MM.1S (cell line): ENCODE data around the gene ASIC2.

Experiments used
- EZH2 ChIP-seq: fragments of 300-600 bp; sonication (generic); optimal IDR thresholded peaks from 2 replicates; pipeline ENCODE3; 2017; ENCODE audit warnings: low read depth, mild to moderate bottlenecking, antibody characterized with exemption, low read length, mixed read lengths
- EZH2phosphoT487 ChIP-seq: fragments of 300-600 bp; sonication (generic); IDR thresholded peaks from 2 replicates; pipeline ENCODE4 v1.6.1; 2018; ENCODE audit warnings: antibody characterized with exemption, low read length
- TF ChIP-seq, protein P1 (sequence below): fragments of 300-600 bp; sonication (generic); IDR thresholded peaks from 2 replicates; pipeline ENCODE4 v1.5.1; 2016; ENCODE audit warnings: antibody characterized with exemption, low read length, mixed read lengths

DNA sequence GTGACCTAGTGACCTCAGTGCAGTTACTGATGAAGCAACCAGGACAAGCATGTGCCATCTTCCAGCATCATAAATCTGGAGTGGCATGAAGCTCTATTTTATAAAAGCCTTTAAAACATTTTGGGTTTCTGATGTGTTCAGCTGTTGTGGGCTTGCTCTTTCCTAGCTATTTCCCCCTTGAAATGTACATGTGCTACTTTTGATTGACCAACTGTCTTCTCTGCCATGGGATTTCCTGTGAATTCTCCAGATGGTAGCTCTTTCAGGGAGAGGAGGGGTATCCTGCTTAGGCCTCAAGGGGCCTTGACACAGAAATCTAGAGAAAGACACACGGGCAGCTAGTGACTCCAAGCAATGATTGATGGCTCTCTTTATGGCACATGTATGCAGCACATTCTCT is 1.9 kb upstream of the ASIC2 start:
- TF ChIP-seq, protein P1, sequence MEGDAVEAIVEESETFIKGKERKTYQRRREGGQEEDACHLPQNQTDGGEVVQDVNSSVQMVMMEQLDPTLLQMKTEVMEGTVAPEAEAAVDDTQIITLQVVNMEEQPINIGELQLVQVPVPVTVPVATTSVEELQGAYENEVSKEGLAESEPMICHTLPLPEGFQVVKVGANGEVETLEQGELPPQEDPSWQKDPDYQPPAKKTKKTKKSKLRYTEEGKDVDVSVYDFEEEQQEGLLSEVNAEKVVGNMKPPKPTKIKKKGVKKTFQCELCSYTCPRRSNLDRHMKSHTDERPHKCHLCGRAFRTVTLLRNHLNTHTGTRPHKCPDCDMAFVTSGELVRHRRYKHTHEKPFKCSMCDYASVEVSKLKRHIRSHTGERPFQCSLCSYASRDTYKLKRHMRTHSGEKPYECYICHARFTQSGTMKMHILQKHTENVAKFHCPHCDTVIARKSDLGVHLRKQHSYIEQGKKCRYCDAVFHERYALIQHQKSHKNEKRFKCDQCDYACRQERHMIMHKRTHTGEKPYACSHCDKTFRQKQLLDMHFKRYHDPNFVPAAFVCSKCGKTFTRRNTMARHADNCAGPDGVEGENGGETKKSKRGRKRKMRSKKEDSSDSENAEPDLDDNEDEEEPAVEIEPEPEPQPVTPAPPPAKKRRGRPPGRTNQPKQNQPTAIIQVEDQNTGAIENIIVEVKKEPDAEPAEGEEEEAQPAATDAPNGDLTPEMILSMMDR, result no peak
- TF ChIP-seq EZH2 (no peak), EZH2phosphoT487 (no peak)
